Activated B cell treated with CpG ODN at 0.5 μM for 24 hours (primary cell): Measurements from ENCODE around the gene KCNMB2. TPM values are rescaled to one million over a fixed set of nuclear protein-coding genes. Genes with fewer than 3 reads are reported as not detected.

Source experiments
- ATAC-seq: fragments of 200-7000 bp; cut with Tn5 transposase; one replicate; pipeline ENCODE4 v1.10.0; 2021; ENCODE audit warnings: low read depth, mild to moderate bottlenecking, moderate library complexity
- CTCF ChIA-PET: fragments of 350-600 bp; sonication (Branson Sonifier 250); formaldehyde crosslinking; loops from one replicate; lab custom pipeline; 2021; ENCODE audit warnings: antibody characterized with exemption; lab: Charles Lee
- POLR2A ChIA-PET: fragments of 350-600 bp; sonication (Branson Sonifier 250); formaldehyde crosslinking; loops from one replicate; lab custom pipeline; 2021; ENCODE audit warnings: antibody characterized with exemption; lab: Charles Lee
- DNase-seq: peaks from one replicate; pipeline ENCODE4 v3.0.0; 2022
- H3K27ac Mint-ChIP-seq: one replicate; pipeline ENCODE4 v1.8.0; 2020; ENCODE audit warnings: mixed read lengths
- H3K27me3 Mint-ChIP-seq: one replicate; pipeline ENCODE4 v1.8.0; 2021; ENCODE audit warnings: mixed read lengths
- H3K36me3 Mint-ChIP-seq: one replicate; pipeline ENCODE4 v1.8.0; 2021; ENCODE audit warnings: low read depth, mixed read lengths
- H3K4me1 Mint-ChIP-seq: one replicate; pipeline ENCODE4 v1.8.0; 2021; ENCODE audit warnings: mixed read lengths
- H3K4me3 Mint-ChIP-seq: one replicate; pipeline ENCODE4 v1.8.0; 2020; ENCODE audit warnings: mild to moderate bottlenecking, mixed read lengths
- H3K9me3 Mint-ChIP-seq: one replicate; pipeline ENCODE4 v1.8.0; 2020; ENCODE audit warnings: mixed read lengths
- CTCF ChIP-seq: fragments of 200-600 bp; IDR thresholded peaks from one replicate; pipeline ENCODE4 v1.8.0; 2022; ENCODE audit warnings: antibody characterized with exemption, mild to moderate bottlenecking
- intact Hi-C: fragments of 100-400 bp; cut with micrococcal nuclease; formaldehyde crosslinking; loops from one replicate; pipeline ENCODE4 v1.15.1; 2024
- total RNA-seq: library from RNA; stranded (reverse); gene quantifications from 2 replicates; pipeline ENCODE4 v1.2.3, GENCODE V29; 2022

KCNMB2 gene
- not detected in 2 replicates for total RNA-seq

GRCh38 chr3:178536211-178537079 lies at the start of gene KCNMB2:
TSS of gene KCNMB2 (plus strand) at chr3:178536436.
- no peak within 1 kb of the TSS for H3K4me3 Mint-ChIP-seq
- H3K27ac Mint-ChIP-seq, result no peak within 1 kb of the TSS
- H3K4me1 Mint-ChIP-seq, result peaks cover 4% of the 10 kb centered on the region
- ATAC-seq (no peak), DNase-seq (no peak)
- POLR2A ChIA-PET, result no interaction called here
- H3K27me3 Mint-ChIP-seq, result peaks cover 16% of the 10 kb centered on the region
- TF ChIP-seq CTCF, result no peak
- intact Hi-C loops, result no loop called here
- CTCF ChIA-PET, result no interaction called here
- peaks cover 2% of the 10 kb centered on the region for H3K9me3 Mint-ChIP-seq
- H3K36me3 Mint-ChIP-seq, result no peaks in the 10 kb centered on the region

- intact Hi-C loops, result no loop called here
- Mint-ChIP-seq H3K27me3 (peaks cover 2% of the 10 kb centered on the region), H3K36me3 (no peaks in the 10 kb centered on the region), H3K9me3 (no peaks in the 10 kb centered on the region), H3K4me3 (no peak overlapping the region), H3K27ac (no peak overlapping the region), H3K4me1 (no peaks in the 10 kb centered on the region)
- DNase-seq (no peak), ATAC-seq (no peak)
- ChIA-PET POLR2A (no interaction called here), CTCF (no interaction called here)
- TF ChIP-seq CTCF, result no peak
Observed at GRCh38 chr3:178486903-178487302, 49.3 kb upstream of the KCNMB2 start.

GRCh38 chr3:178487752-178488151 lies 48.5 kb upstream of the KCNMB2 start:
- ChIA-PET POLR2A (no interaction called here), CTCF (no interaction called here)
- intact Hi-C loops, result no loop called here
- H3K4me1 Mint-ChIP-seq, result no peaks in the 10 kb centered on the region
- H3K4me3 Mint-ChIP-seq, result no peak overlapping the region
- H3K27me3 Mint-ChIP-seq, result peaks cover 2% of the 10 kb centered on the region
- no peak overlapping the region for H3K27ac Mint-ChIP-seq
- ATAC-seq (no peak), DNase-seq (no peak)
- no peak for TF ChIP-seq CTCF
- H3K36me3 Mint-ChIP-seq, result no peaks in the 10 kb centered on the region
- H3K9me3 Mint-ChIP-seq, result no peaks in the 10 kb centered on the region

GRCh38 chr3:178491751-178492150 lies 44.5 kb upstream of the KCNMB2 start:
- intact Hi-C loops, result no loop called here
- POLR2A ChIA-PET, result no interaction called here
- H3K36me3 Mint-ChIP-seq, result no peaks in the 10 kb centered on the region
- H3K27me3 Mint-ChIP-seq, result peaks cover 2% of the 10 kb centered on the region
- H3K27ac Mint-ChIP-seq, result no peak overlapping the region
- no peak for DNase-seq
- no peak for TF ChIP-seq CTCF
- H3K4me3 Mint-ChIP-seq, result no peak overlapping the region
- no peaks in the 10 kb centered on the region for H3K4me1 Mint-ChIP-seq
- no peak for ATAC-seq
- CTCF ChIA-PET, result no interaction called here
- H3K9me3 Mint-ChIP-seq, result peaks cover 6% of the 10 kb centered on the region

GRCh38 chr3:178492491-178492890 lies 43.7 kb upstream of the KCNMB2 start:
- Mint-ChIP-seq H3K27ac (no peak overlapping the region), H3K27me3 (peaks cover 2% of the 10 kb centered on the region), H3K4me3 (no peak overlapping the region), H3K4me1 (no peaks in the 10 kb centered on the region), H3K9me3 (peaks cover 6% of the 10 kb centered on the region), H3K36me3 (no peaks in the 10 kb centered on the region)
- ChIA-PET POLR2A (interaction anchor here (0.6 kb wide), 1 partner anchor 22 kb away, joined by 7 read pairs; no protein-coding TSS in a partner anchor), CTCF (no interaction called here)
- no peak for TF ChIP-seq CTCF
- intact Hi-C loops, result no loop called here
- DNase-seq, result no peak
- no peak for ATAC-seq
